ENCODE measurements around the gene NRF1. TPM values are rescaled to one million over a fixed set of nuclear protein-coding genes. Genes with fewer than 3 reads are reported as not detected.

Gene NRF1
- total RNA-seq, result 6.0 and 14.8 TPM in 2 replicates

GRCh38 chr7:129611246-129612111 is at the start of gene NRF1:
TSS of gene NRF1 (plus strand) at chr7:129611720. CDS start at chr7:129657352, 45,632 bp downstream.

Other genes starting within 250 kb of the NRF1 start
- gene STRIP2, start 177.3 kb upstream of the NRF1 start, total RNA-seq, result 1.3 and 4.2 TPM in 2 replicates
- gene SMKR1, start 109.2 kb upstream of the NRF1 start, total RNA-seq, result not detected in 2 replicates

All from cardiac atrium fibroblast (primary cell).